Coronary artery (tissue), 2 donors: ENCODE results near the gene KLK10.

Experiments used
- DNase-seq: peaks from one replicate; pipeline ENCODE4 v3.0.0-alpha.2; 2017; ENCODE audit warnings: low spot score
- H3K27ac ChIP-seq, 2 donors: fragments of 200-600 bp; sonication (generic); one replicate each; pipeline ENCODE4 v1.5.1; 2016 to 2019
- H3K4me3 ChIP-seq: fragments of 200-600 bp; sonication (generic); 2 replicates; pipeline ENCODE4 v1.5.1; 2016; ENCODE audit warnings: mild to moderate bottlenecking, moderate library complexity
- CTCF ChIP-seq: fragments of 200-600 bp; sonication (generic); IDR thresholded peaks from one replicate; pipeline ENCODE4 v1.5.1; 2019; ENCODE audit warnings: antibody characterized with exemption

Gene KLK10

GRCh38 chr19:51060336-51060735, 40.8 kb upstream of the KLK10 start:
- H3K4me3 ChIP-seq, result no peak overlapping the region
- no peak for DNase-seq
- no peak overlapping the region for H3K27ac ChIP-seq
- TF ChIP-seq CTCF, result no peak

GRCh38 chr19:51059715-51060114, 40.2 kb upstream of the KLK10 start:
- no peak for DNase-seq

GRCh38 chr19:51055866-51056265, 36.4 kb upstream of the KLK10 start:
- no peak for DNase-seq
- no peak for TF ChIP-seq CTCF
- H3K27ac ChIP-seq, result no peak overlapping the region
- H3K4me3 ChIP-seq, result no peak overlapping the region

More at GRCh38 chr19:51059715-51060114, 40.2 kb upstream of the KLK10 start:
- no peak for TF ChIP-seq CTCF
- Histone ChIP-seq H3K27ac (no peak overlapping the region), H3K4me3 (no peak overlapping the region)

GRCh38 chr19:51047031-51047335, 27.5 kb upstream of the KLK10 start:
- DNase-seq, result no peak
- no peak for TF ChIP-seq CTCF
- Histone ChIP-seq H3K27ac (no peak overlapping the region), H3K4me3 (no peak overlapping the region)

- DNase-seq, result no peak
- no peak for TF ChIP-seq CTCF
- Histone ChIP-seq H3K27ac (no peak overlapping the region), H3K4me3 (no peak overlapping the region)
Measured at GRCh38 chr19:51044327-51044726, 24.8 kb upstream of the KLK10 start.

- DNase-seq, result no peak
- no peak overlapping the region for H3K4me3 ChIP-seq
- no peak for TF ChIP-seq CTCF
- H3K27ac ChIP-seq, result no peak overlapping the region
Measured at GRCh38 chr19:51043497-51043896, 24.0 kb upstream of the KLK10 start.

GRCh38 chr19:51040151-51040550, 20.6 kb upstream of the KLK10 start:
- no peak for TF ChIP-seq CTCF
- Histone ChIP-seq H3K4me3 (no peak overlapping the region), H3K27ac (no peak overlapping the region)
- no peak for DNase-seq
